VCaP (cell line): ENCODE data around the gene DPYSL4.

Experiments
- H3K27ac ChIP-seq: fragments of 450-650 bp; 2 replicates; pipeline ENCODE4 v1.5.1; 2017
- TF ChIP-seq, protein P1 (sequence below): fragments of 450-650 bp; conservative IDR thresholded peaks from 2 replicates; pipeline ENCODE4 v1.5.1; 2017; ENCODE audit warnings: mild to moderate bottlenecking, moderate library complexity

Gene DPYSL4

DNA sequence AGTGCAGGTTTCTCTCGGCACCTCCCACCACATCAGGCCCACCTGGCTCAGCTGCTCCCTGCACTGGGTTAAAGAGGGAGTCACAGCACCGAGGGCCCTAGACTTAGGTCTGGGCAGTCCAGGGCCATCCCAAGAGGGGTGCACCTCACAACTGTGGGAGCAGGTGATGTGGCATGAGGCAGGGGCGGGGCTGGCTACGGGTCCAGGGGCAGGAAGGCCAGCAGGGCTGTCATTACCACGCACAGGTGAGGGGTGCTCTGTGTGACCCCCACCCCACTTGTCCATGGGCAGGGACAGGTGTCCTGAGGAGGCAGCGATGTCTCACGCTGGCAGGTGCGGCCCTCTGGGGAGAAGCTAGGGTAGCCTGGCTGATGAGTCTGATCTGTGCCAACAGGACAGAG is 40.5 kb upstream of the DPYSL4 start:
- H3K27ac ChIP-seq, result no peak overlapping the region
- TF ChIP-seq, protein P1, sequence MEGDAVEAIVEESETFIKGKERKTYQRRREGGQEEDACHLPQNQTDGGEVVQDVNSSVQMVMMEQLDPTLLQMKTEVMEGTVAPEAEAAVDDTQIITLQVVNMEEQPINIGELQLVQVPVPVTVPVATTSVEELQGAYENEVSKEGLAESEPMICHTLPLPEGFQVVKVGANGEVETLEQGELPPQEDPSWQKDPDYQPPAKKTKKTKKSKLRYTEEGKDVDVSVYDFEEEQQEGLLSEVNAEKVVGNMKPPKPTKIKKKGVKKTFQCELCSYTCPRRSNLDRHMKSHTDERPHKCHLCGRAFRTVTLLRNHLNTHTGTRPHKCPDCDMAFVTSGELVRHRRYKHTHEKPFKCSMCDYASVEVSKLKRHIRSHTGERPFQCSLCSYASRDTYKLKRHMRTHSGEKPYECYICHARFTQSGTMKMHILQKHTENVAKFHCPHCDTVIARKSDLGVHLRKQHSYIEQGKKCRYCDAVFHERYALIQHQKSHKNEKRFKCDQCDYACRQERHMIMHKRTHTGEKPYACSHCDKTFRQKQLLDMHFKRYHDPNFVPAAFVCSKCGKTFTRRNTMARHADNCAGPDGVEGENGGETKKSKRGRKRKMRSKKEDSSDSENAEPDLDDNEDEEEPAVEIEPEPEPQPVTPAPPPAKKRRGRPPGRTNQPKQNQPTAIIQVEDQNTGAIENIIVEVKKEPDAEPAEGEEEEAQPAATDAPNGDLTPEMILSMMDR, result no peak

DNA sequence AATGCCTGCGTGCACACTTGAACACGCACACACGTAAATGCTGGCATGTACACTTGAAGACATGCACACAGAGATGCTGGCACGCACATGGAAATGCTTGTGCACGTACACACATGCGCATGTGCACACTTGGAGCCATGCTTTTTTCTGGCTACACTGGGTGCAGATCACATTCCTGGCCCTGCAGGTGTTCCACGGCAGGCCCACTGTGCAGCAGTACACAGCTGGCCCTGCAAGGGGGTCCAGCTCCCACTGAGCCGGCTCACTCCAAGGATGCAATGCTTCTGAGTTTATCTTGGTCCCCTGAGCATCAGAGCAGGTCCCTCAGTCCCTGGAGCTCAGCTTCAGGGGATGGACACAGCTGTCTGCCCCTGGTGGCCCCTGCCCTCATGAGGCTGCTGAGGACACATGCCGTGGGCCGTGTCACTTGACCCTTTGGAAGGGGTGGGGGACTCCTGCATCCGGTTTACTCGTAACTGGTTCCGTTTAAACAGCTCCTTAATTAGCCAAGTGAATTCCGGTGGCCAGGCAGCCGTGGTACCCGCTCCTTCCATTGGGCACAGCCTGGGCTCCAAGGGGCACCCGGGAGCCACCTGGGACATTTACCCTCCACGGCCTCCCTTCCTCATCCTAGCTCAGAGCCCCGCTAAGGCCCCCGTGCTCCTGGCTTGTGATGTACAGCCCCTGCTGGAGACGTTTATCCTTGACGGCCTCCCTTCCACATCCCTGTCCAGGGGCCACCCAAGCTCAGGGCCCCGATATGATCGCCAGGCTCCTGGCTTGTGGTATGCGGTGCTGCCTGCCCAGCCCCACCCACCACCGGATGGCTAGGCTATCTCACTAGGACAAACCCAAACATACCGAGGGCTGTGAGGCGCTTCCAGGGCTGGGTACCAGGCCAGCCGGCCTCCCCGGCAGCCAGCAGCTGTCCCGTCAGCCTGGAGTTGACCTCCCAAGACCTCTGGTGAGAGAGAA is 39.5 kb upstream of the DPYSL4 start:
- H3K27ac ChIP-seq, result no peak overlapping the region
- TF ChIP-seq, protein P1, result no peak

DNA sequence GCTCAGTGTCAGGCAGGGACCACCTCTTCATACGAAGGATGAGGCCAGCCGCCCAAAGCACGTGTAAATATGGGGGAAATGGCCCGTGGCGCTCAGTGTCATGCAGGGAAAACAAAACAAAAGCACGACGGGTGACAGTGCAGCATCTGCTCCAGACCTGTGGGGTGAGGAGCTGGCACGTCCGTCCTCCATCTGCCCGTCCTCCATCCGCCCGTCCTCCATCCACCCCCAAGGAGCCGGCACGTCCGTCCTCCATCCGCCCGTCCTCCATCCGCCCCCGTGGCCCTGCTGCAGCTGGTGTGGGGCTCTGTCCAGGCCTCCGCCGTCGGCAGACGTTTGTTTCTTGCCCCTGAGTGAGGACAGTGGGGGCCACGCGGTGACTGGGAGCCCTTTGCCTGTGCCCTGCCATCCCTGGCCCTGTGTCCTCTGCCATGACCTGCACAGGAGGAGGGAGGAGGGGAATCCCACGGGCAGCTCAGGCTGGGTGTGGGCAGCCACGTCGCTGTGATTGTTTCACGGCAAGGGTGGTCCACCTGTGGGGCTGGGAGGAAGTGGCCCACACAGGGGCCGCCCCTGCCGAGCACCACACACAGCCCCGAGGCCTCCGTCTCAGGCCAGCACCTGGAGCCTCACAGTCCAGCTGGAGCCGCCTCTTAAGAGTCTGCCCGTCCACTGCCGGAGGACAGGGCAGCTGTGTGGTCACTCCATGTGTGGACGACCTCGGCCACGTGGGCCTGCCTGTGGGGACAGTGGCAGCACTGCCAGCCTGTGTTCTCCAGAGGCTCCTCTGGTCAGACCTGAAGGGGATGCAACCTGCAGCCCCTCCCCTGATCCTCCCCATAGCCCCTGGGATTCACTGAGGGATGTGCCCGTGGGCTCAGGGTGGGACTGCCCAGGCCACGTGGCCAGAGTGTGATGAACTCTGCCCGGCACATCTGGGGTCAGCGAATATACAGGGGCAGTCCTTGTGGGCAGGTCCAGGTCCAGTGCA is 38.2 kb upstream of the DPYSL4 start:
- TF ChIP-seq, protein P1, result no peak
- no peak overlapping the region for H3K27ac ChIP-seq

DNA sequence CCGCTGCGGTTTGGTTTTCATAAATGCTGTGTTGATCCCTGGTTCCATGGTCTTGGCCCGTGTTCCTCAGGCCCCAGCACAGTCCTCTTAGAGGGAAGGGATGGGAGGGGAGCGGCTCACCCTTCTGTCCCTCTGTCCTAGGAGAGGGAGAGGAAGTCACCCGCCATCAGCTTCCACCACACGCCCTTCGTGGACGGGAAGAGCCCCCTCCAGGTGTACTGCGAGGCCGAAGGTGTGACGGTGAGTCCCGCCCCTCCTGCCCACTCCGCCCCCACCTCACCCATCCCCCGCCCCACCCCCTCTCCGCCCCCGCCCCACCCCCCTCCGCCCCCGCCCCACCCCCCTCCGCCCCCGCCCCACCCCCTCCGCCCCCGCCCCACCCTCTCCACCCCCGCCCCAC is 37.5 kb upstream of the DPYSL4 start:
- TF ChIP-seq, protein P1, result no peak
- H3K27ac ChIP-seq, result no peak overlapping the region

DNA sequence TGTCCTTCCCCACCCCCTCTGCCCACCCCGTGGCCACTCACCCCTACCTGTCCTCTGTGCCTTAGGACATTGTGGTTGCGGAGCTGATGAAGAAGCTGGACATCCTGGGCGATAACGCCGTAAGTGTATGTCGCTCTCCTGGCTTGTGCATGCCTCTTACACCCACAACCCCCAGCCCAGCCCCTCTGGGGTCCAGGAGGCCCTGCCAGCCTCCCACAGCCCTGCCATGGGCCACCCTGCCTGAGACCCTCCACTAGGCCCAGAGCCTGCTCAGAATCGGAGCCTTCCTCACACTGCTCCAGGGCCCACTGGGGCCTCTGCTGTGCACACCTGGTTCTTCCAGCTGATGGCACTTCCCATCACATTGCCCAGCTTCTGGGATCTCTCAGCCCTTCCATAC is 36.8 kb upstream of the DPYSL4 start:
- H3K27ac ChIP-seq, result no peak overlapping the region
- TF ChIP-seq, protein P1, result no peak

DNA sequence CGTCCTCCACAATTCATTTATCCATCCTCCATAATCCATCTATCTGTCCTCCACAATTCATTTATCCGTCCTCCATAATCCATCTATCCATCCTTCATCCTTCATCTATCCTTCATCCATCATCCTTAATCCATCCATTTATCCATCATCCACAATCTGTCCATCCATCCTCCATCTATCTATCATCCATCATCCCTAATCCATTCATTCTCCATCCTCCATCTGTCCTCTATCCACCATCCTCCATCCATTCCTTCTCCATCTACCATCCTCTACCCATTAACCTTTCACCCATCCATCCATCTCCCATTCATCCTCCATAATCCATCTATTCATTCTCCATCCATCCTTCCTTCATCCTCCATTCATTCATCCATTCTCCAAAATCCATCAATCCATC is 36.0 kb upstream of the DPYSL4 start:
- TF ChIP-seq, protein P1, result no peak
- H3K27ac ChIP-seq, result no peak overlapping the region

DNA sequence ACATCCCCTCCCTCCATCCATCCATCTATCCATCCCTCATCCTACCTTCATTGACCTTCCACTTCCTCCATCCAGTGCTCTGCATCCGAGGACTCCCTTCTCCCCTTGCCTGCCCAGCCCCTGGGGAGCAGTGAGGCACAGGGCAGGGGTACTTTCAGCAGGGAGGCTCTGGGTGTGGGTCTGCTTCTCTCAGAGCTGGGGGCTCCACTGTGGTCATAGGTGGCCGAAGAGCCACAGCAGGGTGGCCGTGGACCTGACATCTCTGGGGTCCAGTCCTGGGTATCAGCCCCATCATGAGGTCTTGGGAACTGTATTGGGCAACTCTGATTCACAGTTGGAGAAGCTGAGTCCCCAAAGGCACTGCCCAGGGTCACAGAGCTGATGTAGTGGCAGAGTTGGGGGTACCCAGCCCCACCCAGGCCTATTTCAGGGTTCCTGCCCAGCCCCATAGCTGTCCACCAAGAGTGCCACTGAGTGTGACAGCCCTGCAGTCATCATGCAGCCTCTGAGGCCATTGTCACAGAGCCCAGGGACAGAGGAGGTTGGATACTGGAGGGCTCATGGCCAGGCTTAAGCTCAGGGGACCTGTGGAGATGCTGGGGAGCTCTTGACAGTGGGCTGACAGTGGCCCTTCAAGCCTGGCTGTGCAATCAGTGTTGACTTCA is 35.3 kb upstream of the DPYSL4 start:
- TF ChIP-seq, protein P1, result no peak
- no peak overlapping the region for H3K27ac ChIP-seq
